Measurements from ENCODE around the gene DLGAP1. TPM values are rescaled to one million over a fixed set of nuclear protein-coding genes. Genes with fewer than 3 reads are reported as not detected.
"Not testable (repeated sequence)": the region's sequence is repeated elsewhere in the genome, so short reads cannot be mapped to it uniquely, and the experiment has no call there.

DLGAP1 gene
- total RNA-seq, 1 donor from 2014 or later, result 2.0 TPM

DNA sequence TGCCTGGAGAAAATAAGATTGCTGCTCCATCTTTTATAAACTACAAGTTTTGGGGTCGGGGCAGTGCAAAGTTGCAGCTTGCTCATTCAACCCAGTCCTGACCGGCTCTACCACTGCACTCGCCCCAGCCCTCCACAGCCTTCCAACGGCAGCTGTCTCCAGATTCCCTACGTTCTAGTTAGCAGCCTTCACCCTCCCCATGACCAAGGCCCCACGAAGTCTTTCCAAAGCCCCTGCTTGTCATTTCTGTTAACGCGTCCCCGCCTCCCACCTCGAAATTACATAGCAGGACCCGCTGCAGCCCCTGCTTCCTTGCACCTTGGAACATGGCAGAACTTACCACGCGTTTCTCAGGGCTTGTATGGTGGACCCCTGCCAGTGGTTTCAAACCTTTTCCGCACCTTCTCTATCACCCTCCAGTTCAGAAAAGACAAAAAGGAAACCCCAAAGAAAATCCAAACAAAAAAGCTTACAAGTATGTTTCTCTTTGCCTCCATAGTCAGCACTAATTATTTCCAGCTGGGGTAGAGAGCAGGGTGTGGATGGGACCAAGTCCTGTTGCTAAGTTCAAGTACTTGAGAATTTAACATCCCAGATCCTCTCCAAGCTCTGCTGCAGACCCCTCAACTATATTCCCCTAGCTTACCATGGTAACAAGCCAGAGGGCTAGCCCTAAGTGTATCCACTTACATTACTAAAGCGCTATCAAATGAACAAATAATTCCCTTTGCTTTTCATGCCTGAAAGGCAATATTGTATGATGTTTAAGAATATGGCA lies 843.6 kb downstream of the DLGAP1 start:
- H3K9me3 ChIP-seq, result no peaks in the 10 kb centered on the region
- no peak overlapping the region for H3K27ac ChIP-seq
- H3K4me1 ChIP-seq, result peaks cover 0 to 3% of the 10 kb centered on the region in 2 donors
- DNase-seq (ENCODE audit: low spot score in 2 of 2), result peak in 1 of 2 donors; percentile 50
- TF ChIP-seq, protein P1, sequence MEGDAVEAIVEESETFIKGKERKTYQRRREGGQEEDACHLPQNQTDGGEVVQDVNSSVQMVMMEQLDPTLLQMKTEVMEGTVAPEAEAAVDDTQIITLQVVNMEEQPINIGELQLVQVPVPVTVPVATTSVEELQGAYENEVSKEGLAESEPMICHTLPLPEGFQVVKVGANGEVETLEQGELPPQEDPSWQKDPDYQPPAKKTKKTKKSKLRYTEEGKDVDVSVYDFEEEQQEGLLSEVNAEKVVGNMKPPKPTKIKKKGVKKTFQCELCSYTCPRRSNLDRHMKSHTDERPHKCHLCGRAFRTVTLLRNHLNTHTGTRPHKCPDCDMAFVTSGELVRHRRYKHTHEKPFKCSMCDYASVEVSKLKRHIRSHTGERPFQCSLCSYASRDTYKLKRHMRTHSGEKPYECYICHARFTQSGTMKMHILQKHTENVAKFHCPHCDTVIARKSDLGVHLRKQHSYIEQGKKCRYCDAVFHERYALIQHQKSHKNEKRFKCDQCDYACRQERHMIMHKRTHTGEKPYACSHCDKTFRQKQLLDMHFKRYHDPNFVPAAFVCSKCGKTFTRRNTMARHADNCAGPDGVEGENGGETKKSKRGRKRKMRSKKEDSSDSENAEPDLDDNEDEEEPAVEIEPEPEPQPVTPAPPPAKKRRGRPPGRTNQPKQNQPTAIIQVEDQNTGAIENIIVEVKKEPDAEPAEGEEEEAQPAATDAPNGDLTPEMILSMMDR (IDR thresholded peaks at IDR 0.05), result no peak
- no peaks in the 10 kb centered on the region for H3K27me3 ChIP-seq
- H3K4me3 ChIP-seq, result no peak overlapping the region
- intact Hi-C loops (cut with DNase I), result no loop called here
- H3K36me3 ChIP-seq, result no peaks in the 10 kb centered on the region

GRCh38 chr18:3610813-3611212 lies 844.3 kb downstream of the DLGAP1 start:
- H3K36me3 ChIP-seq, result no peaks in the 10 kb centered on the region
- peak in 1 of 2 donors; percentile 50 for DNase-seq (ENCODE audit: low spot score in 2 of 2)
- TF ChIP-seq, protein P1 (IDR thresholded peaks at IDR 0.05), result no peak
- intact Hi-C loops (cut with DNase I), result no loop called here
- H3K27ac ChIP-seq, result no peak overlapping the region
- H3K27me3 ChIP-seq, result no peaks in the 10 kb centered on the region
- H3K4me3 ChIP-seq, result no peak overlapping the region
- no peaks in the 10 kb centered on the region for H3K9me3 ChIP-seq
- peaks cover 0 to 6% of the 10 kb centered on the region in 2 donors for H3K4me1 ChIP-seq

DNA sequence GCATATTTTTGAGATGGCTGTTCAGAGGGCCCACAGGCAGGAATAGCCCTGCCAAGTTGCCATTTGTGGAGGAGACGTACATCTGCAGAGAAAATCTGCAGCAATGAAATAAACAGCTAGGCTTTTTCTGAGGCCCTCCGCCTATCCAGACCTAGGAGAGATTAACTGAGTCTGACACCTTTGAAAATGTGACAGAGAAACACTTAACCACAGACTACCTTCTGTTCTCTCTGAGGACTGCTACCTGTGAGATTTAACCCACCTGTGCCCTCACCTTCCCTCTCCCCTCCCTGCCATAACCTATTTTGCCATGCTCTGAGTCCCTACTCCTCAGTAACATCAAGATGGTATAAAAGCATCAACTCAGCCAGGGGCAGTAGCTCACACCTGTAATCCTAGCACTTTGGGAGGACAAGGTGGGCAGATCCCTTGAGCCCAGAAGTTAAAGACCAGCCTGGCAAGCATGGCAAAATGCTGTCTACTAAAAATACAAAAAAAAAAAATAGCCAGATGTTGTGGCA lies 844.9 kb downstream of the DLGAP1 start:
- Histone ChIP-seq H3K27me3 (no peaks in the 10 kb centered on the region), H3K4me3 (no peak overlapping the region), H3K9me3 (no peaks in the 10 kb centered on the region), H3K36me3 (no peaks in the 10 kb centered on the region), H3K4me1 (peaks cover 0 to 10% of the 10 kb centered on the region in 2 donors), H3K27ac (no peak overlapping the region)
- intact Hi-C loops (cut with DNase I), result no loop called here
- DNase-seq (ENCODE audit: low spot score in 2 of 2), result peak in 1 of 2 donors; percentile 34
- TF ChIP-seq, protein P1 (IDR thresholded peaks at IDR 0.05), result no peak

- Histone ChIP-seq H3K36me3 (no peaks in the 10 kb centered on the region), H3K4me3 (no peak overlapping the region), H3K27ac (no peak overlapping the region), H3K9me3 (no peaks in the 10 kb centered on the region), H3K4me1 (peaks cover 7 to 21% of the 10 kb centered on the region in 2 donors), H3K27me3 (no peaks in the 10 kb centered on the region)
- intact Hi-C loops (cut with DNase I), result loop anchor here (10.0 kb wide), 1 partner anchor 306 kb away; no protein-coding TSS in a partner anchor
- no peak for DNase-seq (ENCODE audit: low spot score in 2 of 2)
- TF ChIP-seq, protein P1 (IDR thresholded peaks at IDR 0.05), result no peak
Observed at GRCh38 chr18:3608488-3608887, 846.6 kb downstream of the DLGAP1 start.

DNA sequence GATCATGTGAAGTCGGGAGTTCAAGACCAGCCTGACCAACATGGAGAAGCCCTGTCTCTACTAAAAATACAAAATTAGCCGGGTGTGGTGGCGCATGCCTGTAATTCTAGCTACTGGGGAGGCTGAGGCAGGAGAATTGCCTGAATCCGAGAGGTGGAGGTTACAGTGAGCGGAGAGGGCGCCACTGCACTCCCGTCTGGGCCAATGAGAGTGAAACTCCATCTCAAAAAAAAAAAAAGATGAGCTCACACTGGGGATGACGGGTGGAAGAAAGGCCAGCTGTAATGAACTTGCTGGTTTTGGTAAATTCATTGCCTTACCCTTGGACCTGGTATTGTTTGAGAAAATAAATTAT lies 847.0 kb downstream of the DLGAP1 start:
- not testable (repeated sequence) for DNase-seq (ENCODE audit: low spot score in 2 of 2); H3K27ac ChIP-seq
- intact Hi-C loops (cut with DNase I), result loop anchor here (10.0 kb wide), 1 partner anchor 307 kb away; no protein-coding TSS in a partner anchor

More for the DNA sequence above, 847.0 kb downstream of the DLGAP1 start:
- not testable (repeated sequence) for H3K4me3 ChIP-seq, H3K27me3 ChIP-seq, H3K36me3 ChIP-seq, H3K9me3 ChIP-seq
- peaks cover 7 to 21% of the 10 kb centered on the region in 2 donors for H3K4me1 ChIP-seq

Data from ascending aorta (tissue), 2 donors.